Measurements from ENCODE around the gene SOAT2. TPM values are rescaled to one million over a fixed set of nuclear protein-coding genes. Genes with fewer than 3 reads are reported as not detected.

The SOAT2 gene
- total RNA-seq, 1 experiment from 2014 or later, result not detected

GRCh38 chr12:53065470-53065869 is 37.8 kb upstream of the SOAT2 start:
- Histone ChIP-seq H3K4me1 (ENCODE audit: control insufficient read depth, insufficient read depth, low read length) (peaks cover 13% of the 10 kb centered on the region), H3K4me3 (ENCODE audit: low read depth in 2 of 2, low read length in 2 of 2) (no peak overlapping the region), H3K9me3 (ENCODE audit: control insufficient read depth, insufficient read depth, low read depth, low read length) (no peaks in the 10 kb centered on the region), H3K27ac (ENCODE audit: low read length) (no peak overlapping the region), H3K36me3 (ENCODE audit: control insufficient read depth, insufficient read depth, low read length) (no peaks in the 10 kb centered on the region; the same call in 1 of the 2 replicates), H3K27me3 (ENCODE audit: control insufficient read depth, insufficient read depth, low read length) (no peaks in the 10 kb centered on the region)
- TF ChIP-seq TCF7L2 (IDR thresholded peaks at IDR 0.05; ENCODE audit: low read depth, low read length) (no peak), SIN3A (IDR thresholded peaks at IDR 0.05; ENCODE audit: borderline replicate concordance, insufficient read depth, low read depth, low read length) (no peak), CTCF (IDR thresholded peaks at IDR 0.05) (no peak)
- POLR2A ChIA-PET, result interaction anchor here (0.6 kb wide), 1 partner anchor 18 kb away, joined by 4 read pairs; no protein-coding TSS in a partner anchor
- intact Hi-C loops (cut with micrococcal nuclease; ENCODE audit: unreplicated experiment), result loop anchor here (1.0 to 10.0 kb wide), 2 partner anchors 34 to 89 kb away; no protein-coding TSS in a partner anchor
- CTCF ChIA-PET, result interaction anchor here (0.5 to 2.6 kb wide), 14 partner anchors 11 to 186 kb away, joined by 3 to 43 read pairs (median 5); partner anchors contain the start of genes SOAT2 and SPRYD3
- in situ Hi-C loops (cut with HindIII; ENCODE audit: low pct_unique_long_range_greater_than_20kb, low sequenced_read_pairs), result no loop called here
- DNase-seq (ENCODE audit: low read depth, low spot score) (no peak), ATAC-seq (peak; percentile 14; the same call in 1 of the 2 replicates)
- TSS peak; percentile 64 for BruUV-seq (replicated peaks)

GRCh38 chr12:53065975-53066931 is 37.0 kb upstream of the SOAT2 start:
- H3K27ac ChIP-seq (ENCODE audit: low read length), result no peak overlapping the region
- ChIA-PET CTCF (interaction anchor here (0.5 to 2.6 kb wide), 15 partner anchors 10 to 185 kb away, joined by 3 to 43 read pairs (median 4); partner anchors contain the start of genes SOAT2 and SPRYD3), POLR2A (interaction anchor here (0.5 to 0.6 kb wide), 5 partner anchors 13 to 202 kb away, joined by 3 to 5 read pairs (median 4); partner anchors contain the start of genes IGFBP6 and SPRYD3)
- TF ChIP-seq POLR2AphosphoS5 (IDR thresholded peaks at IDR 0.05; ENCODE audit: low read depth, low read length) (no peak), CTCF (IDR thresholded peaks at IDR 0.05) (peak; percentile 92), SIN3A (IDR thresholded peaks at IDR 0.05; ENCODE audit: borderline replicate concordance, insufficient read depth, low read depth, low read length) (no peak), REST (IDR thresholded peaks at IDR 0.05; ENCODE audit: insufficient read depth in 1 of 2, low read depth in 2 of 2, low read length in 1 of 2) (peak in 1 of 2 experiments; percentile 21; a peak in 1 of 4 replicates), TCF7L2 (IDR thresholded peaks at IDR 0.05; ENCODE audit: low read depth, low read length) (no peak)
- no TSS peak for BruUV-seq (replicated peaks)
- in situ Hi-C loops (cut with HindIII; ENCODE audit: low pct_unique_long_range_greater_than_20kb, low sequenced_read_pairs) (no loop called here), intact Hi-C loops (cut with micrococcal nuclease; ENCODE audit: unreplicated experiment) (loop anchor here (1.0 to 10.0 kb wide), 2 partner anchors 33 to 89 kb away; no protein-coding TSS in a partner anchor)
- no peaks in the 10 kb centered on the region for H3K27me3 ChIP-seq (ENCODE audit: control insufficient read depth, insufficient read depth, low read length)
- no peaks in the 10 kb centered on the region; the same call in 1 of the 2 replicates for H3K36me3 ChIP-seq (ENCODE audit: control insufficient read depth, insufficient read depth, low read length)
- H3K4me1 ChIP-seq (ENCODE audit: control insufficient read depth, insufficient read depth, low read length), result peaks cover 5% of the 10 kb centered on the region
- H3K9me3 ChIP-seq (ENCODE audit: control insufficient read depth, insufficient read depth, low read depth, low read length), result no peaks in the 10 kb centered on the region
- DNase-seq (ENCODE audit: low read depth, low spot score) (no peak), ATAC-seq (peak; percentile 83)
- no peak overlapping the region for H3K4me3 ChIP-seq (ENCODE audit: low read depth in 2 of 2, low read length in 2 of 2)

Data from Panc1 (cell line).